Measurements from ENCODE around the gene TRPT1. TPM values are rescaled to one million over a fixed set of nuclear protein-coding genes. Genes with fewer than 3 reads are reported as not detected.

Gene TRPT1
- polyA plus RNA-seq, 6 donors from 2014 or later = 60.7 to 97.6 (median 86.0) TPM

- ATAC-seq (ENCODE audit: low read depth in 2 of 2) = no peak
- Mint-ChIP-seq H3K9me3 (no peaks in the 10 kb centered on the region), H3K36me3 (peaks cover 6 to 13% of the 10 kb centered on the region in 2 donors), H3K27ac (peak overlapping the region in 4 of 6 donors; percentile 7 to 70 (median 46)), H3K4me1 (peaks cover 42 to 79% (median 70%) of the 10 kb centered on the region in 3 donors), H3K4me3 (no peak overlapping the region), H3K27me3 (no peaks in the 10 kb centered on the region)
- no peak for DNase-seq
Observed at GRCh38 chr11:64211181-64211872, 14.7 kb downstream of the TRPT1 start.

GRCh38 chr11:64210301-64211020 lies 15.5 kb downstream of the TRPT1 start:
- Mint-ChIP-seq H3K4me1 (peaks cover 46 to 83% (median 75%) of the 10 kb centered on the region in 3 donors), H3K27ac (peak overlapping the region in 3 of 6 donors; percentile 19 to 90 (median 49)), H3K36me3 (peaks cover 6 to 13% of the 10 kb centered on the region in 2 donors), H3K4me3 (peak overlapping the region in 1 of 8 donors; percentile 47), H3K27me3 (no peaks in the 10 kb centered on the region), H3K9me3 (no peaks in the 10 kb centered on the region)
- no peak for DNase-seq
- ATAC-seq (ENCODE audit: low read depth in 2 of 2) = no peak

GRCh38 chr11:64209563-64209843 lies 16.5 kb downstream of the TRPT1 start:
- ATAC-seq (ENCODE audit: low read depth in 2 of 2) = no peak
- Mint-ChIP-seq H3K9me3 (no peaks in the 10 kb centered on the region), H3K27ac (peak overlapping the region in 3 of 6 donors; percentile 32 to 96 (median 85)), H3K4me1 (peaks cover 46 to 83% (median 77%) of the 10 kb centered on the region in 3 donors), H3K4me3 (peak overlapping the region in 3 of 8 donors; percentile 24 to 67 (median 56)), H3K27me3 (no peaks in the 10 kb centered on the region), H3K36me3 (peaks cover 2 to 15% of the 10 kb centered on the region in 2 donors)
- DNase-seq = no peak

DNA sequence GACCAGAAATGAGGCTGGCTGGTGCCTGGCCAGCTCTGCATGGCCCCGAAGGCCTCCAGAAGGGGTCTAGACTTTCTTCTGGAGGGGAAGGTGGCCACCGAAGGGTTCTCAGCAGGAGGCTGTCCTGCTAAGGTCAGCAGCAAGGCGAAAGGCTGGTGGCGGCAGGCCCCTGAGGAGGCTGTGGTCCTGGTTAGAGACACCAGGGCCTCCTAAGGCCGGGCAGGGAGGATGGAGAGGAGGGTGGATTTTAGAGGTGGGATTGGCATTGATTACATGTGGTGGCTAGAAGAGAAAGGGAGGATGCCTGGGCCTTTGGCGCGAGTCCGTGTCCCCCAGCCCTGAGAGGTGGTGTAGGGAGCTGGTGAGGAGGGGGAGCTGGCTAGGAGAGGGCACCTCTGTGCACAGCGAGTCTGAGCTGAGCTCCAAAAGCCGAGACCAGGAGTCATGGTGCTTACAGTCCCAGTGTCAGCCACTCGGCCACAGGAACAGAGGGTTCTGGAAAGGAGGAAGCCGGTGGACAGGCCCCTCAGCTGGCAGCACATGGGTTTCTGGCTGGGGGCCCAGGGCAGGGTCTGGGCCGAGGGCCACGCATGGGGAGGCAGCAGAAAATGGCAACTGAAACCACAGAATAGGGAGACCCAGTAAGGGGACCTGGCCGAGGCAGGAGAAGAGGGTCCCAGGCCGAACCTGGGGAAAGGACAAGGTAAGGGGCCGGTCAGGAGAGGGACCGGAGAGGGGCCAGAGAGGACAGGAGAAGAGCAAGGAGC lies 17.0 kb downstream of the TRPT1 start:
- DNase-seq = no peak
- Mint-ChIP-seq H3K4me3 (peak overlapping the region; percentile 9 to 90 (median 69)), H3K27me3 (no peaks in the 10 kb centered on the region), H3K27ac (peak overlapping the region; percentile 14 to 96 (median 88)), H3K9me3 (no peaks in the 10 kb centered on the region), H3K36me3 (peaks cover 5 to 21% of the 10 kb centered on the region in 2 donors), H3K4me1 (peaks cover 48 to 83% (median 81%) of the 10 kb centered on the region in 3 donors)
- ATAC-seq (ENCODE audit: low read depth in 2 of 2) = no peak

DNA sequence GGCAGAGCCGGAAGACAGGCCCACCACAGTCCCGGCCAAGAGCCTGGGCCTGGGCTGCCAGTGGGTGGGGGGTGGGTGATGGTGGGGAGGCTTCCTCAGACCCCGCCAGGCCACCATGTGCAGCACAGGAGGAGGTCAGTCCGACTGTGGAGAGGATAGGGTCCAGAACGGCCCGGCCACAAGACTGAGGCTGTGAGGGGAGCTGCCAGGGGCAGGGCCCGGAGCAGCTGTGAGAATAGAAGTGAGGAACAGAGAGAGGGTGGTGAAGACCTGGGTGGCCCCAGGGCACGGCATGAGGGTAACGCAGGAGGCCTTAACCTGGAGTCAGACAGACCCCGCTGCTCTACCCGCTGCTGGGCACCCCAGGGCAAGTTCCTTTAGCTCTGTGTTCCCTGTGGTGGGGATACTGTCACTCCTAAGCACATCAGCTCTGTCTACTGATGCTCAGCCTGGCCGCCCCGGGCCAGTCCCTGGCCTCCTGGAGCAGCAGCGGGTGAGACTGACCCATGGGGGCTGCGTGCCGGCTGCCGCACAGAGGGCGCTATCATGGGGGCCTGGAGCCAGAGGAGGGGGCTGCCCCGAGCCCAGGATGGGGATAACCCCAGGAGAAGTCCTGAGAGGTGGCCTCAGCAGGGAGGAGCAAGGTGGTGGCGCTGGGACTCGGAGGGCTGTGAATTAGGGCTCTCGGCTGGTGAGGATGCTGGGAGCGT lies 17.7 kb downstream of the TRPT1 start:
- no peaks in the 10 kb centered on the region for H3K9me3 Mint-ChIP-seq
- H3K36me3 Mint-ChIP-seq = peaks cover 9 to 28% of the 10 kb centered on the region in 2 donors
- H3K4me1 Mint-ChIP-seq = peaks cover 44 to 81% (median 78%) of the 10 kb centered on the region in 3 donors
- peak overlapping the region; percentile 90 to 96 (median 92) for H3K27ac Mint-ChIP-seq
- DNase-seq = no peak
- peak overlapping the region; percentile 90 to 96 (median 93) for H3K4me3 Mint-ChIP-seq
- H3K27me3 Mint-ChIP-seq = no peaks in the 10 kb centered on the region
- ATAC-seq (ENCODE audit: low read depth in 2 of 2) = no peak

DNA sequence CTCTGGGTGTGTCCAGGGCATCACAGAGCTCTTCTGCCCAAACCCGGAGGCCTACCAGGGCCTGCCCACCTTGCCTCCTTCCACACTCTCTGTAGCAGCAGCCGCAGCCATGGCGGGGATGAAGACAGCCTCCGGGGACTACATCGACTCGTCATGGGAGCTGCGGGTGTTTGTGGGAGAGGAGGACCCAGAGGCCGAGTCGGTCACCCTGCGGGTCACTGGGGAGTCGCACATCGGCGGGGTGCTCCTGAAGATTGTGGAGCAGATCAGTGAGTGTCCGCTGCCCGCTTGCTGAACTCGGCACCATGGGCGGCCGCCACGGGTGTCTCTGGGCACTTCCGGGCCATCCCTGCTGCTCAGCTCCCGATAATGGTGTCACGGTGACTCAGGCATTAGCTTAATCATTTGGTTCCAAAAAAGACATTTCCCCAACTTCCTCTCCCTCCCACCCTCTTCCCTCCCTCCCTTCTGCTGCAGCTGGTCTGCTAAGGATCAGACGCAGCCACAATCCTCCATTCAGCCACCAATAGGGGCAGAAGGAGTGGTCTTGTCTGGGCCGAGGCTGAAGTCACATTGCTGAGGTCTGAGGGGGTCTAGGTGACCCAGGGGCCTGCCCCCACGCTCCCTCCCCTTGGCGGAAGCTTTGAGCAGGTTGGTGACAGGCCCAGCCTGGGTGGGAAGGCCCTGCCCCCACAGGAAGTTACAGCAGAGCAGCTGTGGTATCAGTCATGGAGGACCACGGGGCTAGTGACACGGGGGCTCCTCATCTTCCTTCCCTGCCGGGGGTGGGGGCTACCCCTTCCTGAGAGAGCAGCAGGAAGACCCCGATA lies 18.5 kb downstream of the TRPT1 start:
- peaks cover 41 to 74% (median 71%) of the 10 kb centered on the region in 3 donors for H3K4me1 Mint-ChIP-seq
- peak overlapping the region; percentile 90 to 96 (median 93) for H3K4me3 Mint-ChIP-seq
- H3K36me3 Mint-ChIP-seq = peaks cover 10 to 24% of the 10 kb centered on the region in 2 donors

GRCh38 chr11:64206457-64207255 lies 19.3 kb downstream of the TRPT1 start, which contains the start of gene FERMT3:
Gene FERMT3, plus strand, starts transcription at chr11:64206721. Its CDS starts 644 bp downstream, at chr11:64207365.
- Mint-ChIP-seq H3K4me1 (peaks cover 32 to 66% (median 63%) of the 10 kb centered on the region in 3 donors), H3K27ac (peak within 1 kb of the TSS; percentile 89 to 96 (median 92)), H3K27me3 (no peaks in the 10 kb centered on the region), H3K4me3 (peak within 1 kb of the TSS; percentile 90 to 96 (median 93)), H3K36me3 (peaks cover 14 to 16% of the 10 kb centered on the region in 2 donors), H3K9me3 (no peaks in the 10 kb centered on the region)
- ATAC-seq (ENCODE audit: low read depth in 2 of 2) = peak; percentile 54 to 63
- DNase-seq = peak; percentile 72

More for the DNA sequence above, 18.5 kb downstream of the TRPT1 start:
- DNase-seq = peak; percentile 71
- Mint-ChIP-seq H3K27ac (peak overlapping the region; percentile 89 to 96 (median 92)), H3K9me3 (no peaks in the 10 kb centered on the region), H3K27me3 (no peaks in the 10 kb centered on the region)
- peak; percentile 65 to 67 for ATAC-seq (ENCODE audit: low read depth in 2 of 2)

DNA sequence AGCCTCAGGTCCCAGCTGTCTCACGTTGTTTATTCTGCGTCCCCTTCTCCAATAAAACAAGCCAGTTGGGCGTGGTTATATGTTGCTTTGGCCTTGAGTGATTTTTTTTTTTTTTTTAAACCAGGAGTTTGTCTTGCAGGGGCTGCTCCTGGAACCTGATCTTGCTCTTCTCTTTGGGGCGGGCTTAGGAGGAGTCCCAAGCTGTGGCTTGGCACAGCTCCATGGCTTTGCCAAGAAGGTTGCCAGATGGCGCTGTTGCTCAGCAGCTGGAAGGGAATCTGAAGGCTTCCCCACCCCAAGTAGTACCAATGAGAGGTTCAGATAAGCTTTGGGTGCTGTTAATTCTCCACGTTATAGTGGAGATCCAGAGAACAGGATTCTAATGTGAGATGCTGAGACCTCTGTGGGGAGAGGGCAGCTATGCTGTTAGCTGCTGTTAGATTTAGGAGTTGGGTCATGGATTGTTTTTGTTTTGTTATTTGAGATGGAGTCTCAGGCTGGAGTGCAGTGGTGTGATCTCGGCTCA lies 21.5 kb downstream of the TRPT1 start:
- Mint-ChIP-seq H3K27ac (peak overlapping the region; percentile 60 to 97 (median 82)), H3K4me3 (peak overlapping the region; percentile 55 to 86 (median 69)), H3K9me3 (no peaks in the 10 kb centered on the region), H3K4me1 (peaks cover 31 to 54% (median 51%) of the 10 kb centered on the region in 3 donors), H3K27me3 (no peaks in the 10 kb centered on the region), H3K36me3 (peaks cover 18 to 23% of the 10 kb centered on the region in 2 donors)
- DNase-seq = peak; percentile 73
- ATAC-seq (ENCODE audit: low read depth in 2 of 2) = peak; percentile 61 to 70

GRCh38 chr11:64204080-64204440 lies 21.9 kb downstream of the TRPT1 start:
- peaks cover 18 to 23% of the 10 kb centered on the region in 2 donors for H3K36me3 Mint-ChIP-seq
- H3K9me3 Mint-ChIP-seq = no peaks in the 10 kb centered on the region
- peak overlapping the region in 1 of 8 donors; percentile 16 for H3K4me3 Mint-ChIP-seq
- ATAC-seq (ENCODE audit: low read depth in 2 of 2) = no peak
- no peaks in the 10 kb centered on the region for H3K27me3 Mint-ChIP-seq
- DNase-seq = no peak
- H3K4me1 Mint-ChIP-seq = peaks cover 29 to 50% (median 48%) of the 10 kb centered on the region in 3 donors
- H3K27ac Mint-ChIP-seq = peak overlapping the region in 5 of 6 donors; percentile 47 to 97 (median 82)

GRCh38 chr11:64203421-64204079 lies 22.4 kb downstream of the TRPT1 start:
- Mint-ChIP-seq H3K9me3 (no peaks in the 10 kb centered on the region), H3K4me3 (peak overlapping the region in 2 of 8 donors; percentile 16 to 55), H3K27me3 (no peaks in the 10 kb centered on the region), H3K4me1 (peaks cover 24 to 44% (median 43%) of the 10 kb centered on the region in 3 donors), H3K27ac (peak overlapping the region in 2 of 6 donors; percentile 47 to 81), H3K36me3 (peaks cover 18 to 23% of the 10 kb centered on the region in 2 donors)
- no peak for ATAC-seq (ENCODE audit: low read depth in 2 of 2)
- DNase-seq = no peak

- Mint-ChIP-seq H3K4me1 (peaks cover 18 to 39% (median 37%) of the 10 kb centered on the region in 3 donors), H3K27ac (no peak overlapping the region), H3K4me3 (no peak overlapping the region), H3K9me3 (no peaks in the 10 kb centered on the region), H3K36me3 (peaks cover 18 to 23% of the 10 kb centered on the region in 2 donors), H3K27me3 (no peaks in the 10 kb centered on the region)
- ATAC-seq (ENCODE audit: low read depth in 2 of 2) (no peak), DNase-seq (no peak)
Observed at GRCh38 chr11:64202992-64203391, 23.0 kb downstream of the TRPT1 start.
